Suprapubic skin (tissue), 4 donors: ENCODE data around the gene ALG14.

Experiments used
- CTCF ChIP-seq, 2 donors: fragments of 200-600 bp in 1 of 2; fragments of 450-650 bp in 1 of 2; sonication (generic) in 1 of 2; IDR thresholded peaks; one replicate each; pipeline ENCODE4 v1.5.1; 2016 to 2019; ENCODE audit warnings: antibody characterized with exemption in 2 of 2, mild to moderate bottlenecking in 1 of 2, moderate library complexity in 1 of 2
- EP300 ChIP-seq: sonication (generic); formaldehyde crosslinking; IDR thresholded peaks from one replicate; pipeline ENCODE4 v1.6.1; 2017; ENCODE audit warnings: antibody characterized with exemption
- POLR2AphosphoS5 ChIP-seq, 3 donors: sonication (generic); formaldehyde crosslinking; IDR thresholded peaks; one replicate each; pipeline ENCODE4 v1.6.1; 2017; ENCODE audit warnings: antibody characterized with exemption in 3 of 3

- TF ChIP-seq POLR2AphosphoS5 (IDR thresholded peaks at IDR 0.05), result no peak
- no peak for TF ChIP-seq EP300
- TF ChIP-seq CTCF (IDR thresholded peaks at IDR 0.05), result no peak
These were observed 132.0 kb downstream of the ALG14 start for GRCh38 chr1:94940738-94941137.
